Panc1 (cell line): ENCODE measurements around the gene ACSM5. TPM values are rescaled to one million over a fixed set of nuclear protein-coding genes. Genes with fewer than 3 reads are reported as not detected.

Experiments
- ATAC-seq: fragments of 200-7000 bp; cut with Tn5 transposase; 2 replicates; pipeline ENCODE4 v1.9.1; 2020; ENCODE audit warnings: mild to moderate bottlenecking, moderate library complexity
- BruUV-seq: library from RNA; stranded (reverse); fragments of 400-500 nt; replicated peaks from 2 replicates; lab custom pipeline; 2021; lab: Mats Ljungman, UMichigan
- CTCF ChIA-PET: fragments of 300-600 bp; sonication (Branson Sonifier 250); formaldehyde crosslinking; loops from one replicate; lab custom pipeline; 2022; ENCODE audit warnings: antibody characterized with exemption; lab: Charles Lee
- POLR2A ChIA-PET: fragments of 300-600 bp; sonication (Branson Sonifier 250); formaldehyde crosslinking; loops from one replicate; lab custom pipeline; 2022; ENCODE audit warnings: antibody characterized with exemption; lab: Charles Lee
- DNase-seq: peaks from one replicate; pipeline ENCODE4 v3.0.0-alpha.2; 2010; ENCODE audit warnings: low read depth, low spot score
- H3K27ac ChIP-seq: 2 replicates; pipeline ENCODE4 v1.5.1; 2011; ENCODE audit warnings: mild to moderate bottlenecking, low read length, inconsistent platforms
- H3K27me3 ChIP-seq: fragments of 200-500 bp; sonication (Bioruptor generic); 2 replicates; pipeline ENCODE4 v1.6.0; 2014; ENCODE audit warnings: low read length, inconsistent platforms; ENCODE audit not compliant: control insufficient read depth, insufficient read depth
- H3K36me3 ChIP-seq: fragments of 200-500 bp; sonication (Bioruptor generic); 2 replicates; pipeline ENCODE4 v1.5.1; 2014; ENCODE audit warnings: inconsistent platforms, mild to moderate bottlenecking, low read length, moderate library complexity; ENCODE audit not compliant: control insufficient read depth, insufficient read depth
- H3K4me1 ChIP-seq: 2 replicates; pipeline ENCODE4 v1.5.1; 2011; ENCODE audit warnings: inconsistent platforms, mild to moderate bottlenecking, low read length, moderate library complexity; ENCODE audit not compliant: control insufficient read depth, insufficient read depth
- H3K4me3 ChIP-seq, 2 experiments: 2 replicates each; pipeline ENCODE4 v1.5.1; 2011 to 2012; ENCODE audit warnings: low read depth in 2 of 2, low read length in 2 of 2, mild to moderate bottlenecking in 2 of 2, inconsistent platforms in 1 of 2, moderate library complexity in 1 of 2
- H3K9me3 ChIP-seq: fragments of 200-500 bp; sonication (Bioruptor generic); 2 replicates; pipeline ENCODE4 v1.5.1; 2014; ENCODE audit warnings: low read depth, mild to moderate bottlenecking, inconsistent platforms, low read length, moderate library complexity; ENCODE audit not compliant: control insufficient read depth, insufficient read depth
- CTCF ChIP-seq: fragments of 450-650 bp; IDR thresholded peaks from 2 replicates; pipeline ENCODE4 v1.5.1; 2017; ENCODE audit warnings: mild to moderate bottlenecking
- POLR2AphosphoS5 ChIP-seq: IDR thresholded peaks from 2 replicates; pipeline ENCODE4 v1.6.1; 2012; ENCODE audit warnings: mild to moderate bottlenecking, low read depth, low read length, moderate library complexity
- REST ChIP-seq, 2 experiments: IDR thresholded peaks; 2 replicates each; pipeline ENCODE4 v1.6.1; 2011 to 2012; ENCODE audit warnings: low read depth in 2 of 2, control low read depth in 1 of 2, low read length in 1 of 2, mild to moderate bottlenecking in 1 of 2, moderate library complexity in 1 of 2; ENCODE audit not compliant: insufficient read depth in 1 of 2
- SIN3A ChIP-seq: IDR thresholded peaks from 2 replicates; pipeline ENCODE4 v1.6.1; 2012; ENCODE audit warnings: low read depth, mild to moderate bottlenecking, low read length, moderate library complexity, borderline replicate concordance; ENCODE audit not compliant: insufficient read depth
- TCF7L2 ChIP-seq: IDR thresholded peaks from 2 replicates; pipeline ENCODE4 v1.6.1; 2011; ENCODE audit warnings: mild to moderate bottlenecking, low read depth, low read length, inconsistent platforms
- in situ Hi-C: cut with HindIII; loops from 2 replicates; pipeline ENCODE4 v1.10.0; 2016; ENCODE audit warnings: low sequenced_read_pairs, low pct_unique_long_range_greater_than_20kb
- intact Hi-C: fragments of 100-400 bp; cut with micrococcal nuclease; formaldehyde crosslinking; loops from one replicate; pipeline ENCODE4 v1.10.0; 2022; ENCODE audit not compliant: unreplicated experiment
- total RNA-seq: library from RNA; stranded (reverse); gene quantifications from one replicate; pipeline ENCODE4 v1.2.1, GENCODE V29; 2021; ENCODE audit not compliant: unreplicated experiment

Gene ACSM5
- total RNA-seq, 1 experiment from 2014 or later, result 0.21 TPM

GRCh38 chr16:20397468-20398074 is 11.8 kb upstream of the ACSM5 start:
- intact Hi-C loops (no loop called here), in situ Hi-C loops (no loop called here)
- Histone ChIP-seq H3K9me3 (no peaks in the 10 kb centered on the region), H3K27ac (no peak overlapping the region), H3K4me3 (no peak overlapping the region), H3K4me1 (no peaks in the 10 kb centered on the region), H3K27me3 (no peaks in the 10 kb centered on the region; the same call in 1 of the 2 replicates), H3K36me3 (no peaks in the 10 kb centered on the region)
- DNase-seq (no peak), ATAC-seq (no peak)
- TF ChIP-seq CTCF (no peak), POLR2AphosphoS5 (no peak), SIN3A (no peak), REST (IDR thresholded peaks at IDR 0.05; ENCODE audit: insufficient read depth in 1 of 2, low read depth in 2 of 2, low read length in 1 of 2) (no peak), TCF7L2 (no peak)
- no TSS peak for BruUV-seq
- POLR2A ChIA-PET, result no interaction called here
- CTCF ChIA-PET, result no interaction called here

GRCh38 chr16:20398603-20399002 is 10.7 kb upstream of the ACSM5 start:
- H3K9me3 ChIP-seq, result no peaks in the 10 kb centered on the region
- ChIA-PET CTCF (interaction anchor here (0.6 kb wide), 1 partner anchor 407 kb away, joined by 6 read pairs; no protein-coding TSS in a partner anchor), POLR2A (no interaction called here)
- ATAC-seq, result no peak
- H3K27me3 ChIP-seq, result no peaks in the 10 kb centered on the region; the same call in 1 of the 2 replicates
- no peak for TF ChIP-seq POLR2AphosphoS5
- TF ChIP-seq REST (IDR thresholded peaks at IDR 0.05; ENCODE audit: insufficient read depth in 1 of 2, low read depth in 2 of 2, low read length in 1 of 2), result no peak
- no peak for TF ChIP-seq CTCF
- no peak for TF ChIP-seq SIN3A
- TF ChIP-seq TCF7L2, result no peak
- BruUV-seq, result no TSS peak
- no peak overlapping the region for H3K27ac ChIP-seq
- H3K36me3 ChIP-seq, result no peaks in the 10 kb centered on the region
- H3K4me1 ChIP-seq, result no peaks in the 10 kb centered on the region
- in situ Hi-C loops, result no loop called here
- no peak for DNase-seq
- no peak overlapping the region for H3K4me3 ChIP-seq
- intact Hi-C loops, result no loop called here
